IPS-18c (cell line): ENCODE results near the gene BRPF1.

Experiments
- H3K4me3 ChIP-seq: 2 replicates; pipeline ENCODE4 v1.7.0; 2013; ENCODE audit warnings: low read depth, mild to moderate bottlenecking, low read length, moderate library complexity; ENCODE audit not compliant: insufficient read depth
- H3K9me3 ChIP-seq: one replicate; pipeline ENCODE4 v1.6.1; 2013; ENCODE audit warnings: mild to moderate bottlenecking, low read length, moderate library complexity; ENCODE audit not compliant: control insufficient read depth, insufficient read depth

BRPF1 gene

GRCh38 chr3:9776896-9777693 is 45.6 kb downstream of the BRPF1 start:
- H3K9me3 ChIP-seq = peaks cover 2% of the 10 kb centered on the region

GRCh38 chr3:9777694-9778021 is 46.1 kb downstream of the BRPF1 start:
- no peak overlapping the region for H3K4me3 ChIP-seq
- peaks cover 2% of the 10 kb centered on the region for H3K9me3 ChIP-seq

More at GRCh38 chr3:9776896-9777693, 45.6 kb downstream of the BRPF1 start:
- no peak overlapping the region for H3K4me3 ChIP-seq

- H3K4me3 ChIP-seq = no peak overlapping the region
Observed at GRCh38 chr3:9778143-9779074, 46.9 kb downstream of the BRPF1 start.

GRCh38 chr3:9779075-9779593 is 47.6 kb downstream of the BRPF1 start:
- Histone ChIP-seq H3K9me3 (peaks cover 5% of the 10 kb centered on the region), H3K4me3 (no peak overlapping the region)

More at GRCh38 chr3:9778143-9779074, 46.9 kb downstream of the BRPF1 start:
- H3K9me3 ChIP-seq = peaks cover 2% of the 10 kb centered on the region

GRCh38 chr3:9779721-9780457 is 48.4 kb downstream of the BRPF1 start:
- Histone ChIP-seq H3K4me3 (no peak overlapping the region), H3K9me3 (peaks cover 5% of the 10 kb centered on the region)

GRCh38 chr3:9780458-9780812 is 48.9 kb downstream of the BRPF1 start:
- Histone ChIP-seq H3K4me3 (no peak overlapping the region), H3K9me3 (peaks cover 5% of the 10 kb centered on the region)

- Histone ChIP-seq H3K9me3 (peaks cover 5% of the 10 kb centered on the region), H3K4me3 (no peak overlapping the region)
Observed at GRCh38 chr3:9780910-9781309, 49.4 kb downstream of the BRPF1 start.

- Histone ChIP-seq H3K4me3 (no peak overlapping the region), H3K9me3 (peaks cover 5% of the 10 kb centered on the region)
Observed at GRCh38 chr3:9781551-9781950, 50.0 kb downstream of the BRPF1 start.

GRCh38 chr3:9781978-9782603 is 50.6 kb downstream of the BRPF1 start:
- H3K4me3 ChIP-seq = no peak overlapping the region
- H3K9me3 ChIP-seq = peaks cover 5% of the 10 kb centered on the region

- no peak overlapping the region for H3K4me3 ChIP-seq
- H3K9me3 ChIP-seq = peaks cover 5% of the 10 kb centered on the region
Observed at GRCh38 chr3:9782770-9783169, 51.2 kb downstream of the BRPF1 start.

- H3K9me3 ChIP-seq = peaks cover 3% of the 10 kb centered on the region
Observed at GRCh38 chr3:9783954-9784353, 52.4 kb downstream of the BRPF1 start.

GRCh38 chr3:9784965-9785364 is 53.4 kb downstream of the BRPF1 start:
- H3K4me3 ChIP-seq = no peak overlapping the region
- H3K9me3 ChIP-seq = peaks cover 3% of the 10 kb centered on the region

More at GRCh38 chr3:9783954-9784353, 52.4 kb downstream of the BRPF1 start:
- no peak overlapping the region for H3K4me3 ChIP-seq

- no peak overlapping the region for H3K4me3 ChIP-seq
Observed at GRCh38 chr3:9785602-9786001, 54.1 kb downstream of the BRPF1 start.

GRCh38 chr3:9786209-9786739 is 54.7 kb downstream of the BRPF1 start:
- Histone ChIP-seq H3K9me3 (peaks cover 3% of the 10 kb centered on the region), H3K4me3 (no peak overlapping the region)

More at GRCh38 chr3:9785602-9786001, 54.1 kb downstream of the BRPF1 start:
- peaks cover 3% of the 10 kb centered on the region for H3K9me3 ChIP-seq

- peaks cover 3% of the 10 kb centered on the region for H3K9me3 ChIP-seq
- H3K4me3 ChIP-seq = no peak overlapping the region
Observed at GRCh38 chr3:9786825-9787669, 55.5 kb downstream of the BRPF1 start.

GRCh38 chr3:9787714-9788113 is 56.2 kb downstream of the BRPF1 start:
- peaks cover 3% of the 10 kb centered on the region for H3K9me3 ChIP-seq
- no peak overlapping the region for H3K4me3 ChIP-seq
